SK-N-SH (cell line): ENCODE measurements around the gene PAXIP1. TPM values are rescaled to one million over a fixed set of nuclear protein-coding genes. Genes with fewer than 3 reads are reported as not detected.

Experiments used
- CTCF ChIA-PET: fragments of 300-600, 350-600 bp; formaldehyde crosslinking; extraction: SDS; loops from one replicate; lab custom pipeline; 2021; lab: Yijun Ruan, JAX
- POLR2A ChIA-PET: fragments of 350-600 bp; sonication (Branson Sonifier 250); formaldehyde crosslinking; extraction: SDS; loops from one replicate; lab custom pipeline; 2020; ENCODE audit warnings: antibody characterized with exemption, inconsistent platforms; lab: Yijun Ruan, JAX
- DNase-seq: peaks from one replicate; pipeline ENCODE4 v3.0.0; 2012
- H2AFZ ChIP-seq: fragments of 200-600 bp; sonication (generic); 2 replicates; pipeline ENCODE4 v1.8.1; 2016; ENCODE audit warnings: antibody characterized with exemption, mild to moderate bottlenecking, low read depth
- H3F3A ChIP-seq: fragments of 200-600 bp; sonication (generic); replicated peaks from 2 replicates; pipeline ENCODE3; 2016; ENCODE audit warnings: antibody characterized with exemption, mild to moderate bottlenecking; ENCODE audit not compliant: insufficient read depth
- H3K27ac ChIP-seq, 2 experiments: fragments of 200-500 bp in 1 of 2; fragments of 200-600 bp in 1 of 2; sonication (Bioruptor generic) in 1 of 2; sonication (generic), shearing (Covaris generic) in 1 of 2; 2 replicates each; pipeline versions ENCODE4 v1.5.1 to v1.6.1; 2014 to 2016; ENCODE audit warnings: low read depth in 2 of 2, inconsistent platforms in 1 of 2, low read length in 1 of 2, mild to moderate bottlenecking in 1 of 2, mixed read lengths in 1 of 2
- H3K27me3 ChIP-seq: fragments of 200-600 bp; sonication (generic), shearing (Covaris generic); 2 replicates; pipeline ENCODE4 v1.6.1; 2016; ENCODE audit warnings: mixed run types; ENCODE audit not compliant: insufficient read depth
- H3K36me3 ChIP-seq, 2 experiments: fragments of 200-500 bp in 1 of 2; fragments of 200-600 bp in 1 of 2; sonication (Bioruptor generic) in 1 of 2; sonication (generic) in 1 of 2; replicated peaks in 1 of 2; 2 replicates each; pipeline versions ENCODE3 to v1.5.1; 2014 to 2016; ENCODE audit warnings: low read length in 1 of 2, mild to moderate bottlenecking in 1 of 2; ENCODE audit not compliant: insufficient read depth in 2 of 2, control insufficient read depth in 1 of 2
- H3K4me1 ChIP-seq, 2 experiments: fragments of 200-500 bp in 1 of 2; fragments of 200-600 bp in 1 of 2; sonication (Bioruptor generic) in 1 of 2; sonication (generic), shearing (Covaris generic) in 1 of 2; 2 replicates each; pipeline versions ENCODE4 v1.5.1 to v1.6.1; 2014 to 2016; ENCODE audit warnings: low read depth in 1 of 2, low read length in 1 of 2, mixed run types in 1 of 2; ENCODE audit not compliant: insufficient read depth in 2 of 2, control insufficient read depth in 1 of 2
- H3K4me2 ChIP-seq: fragments of 200-600 bp; sonication (generic), shearing (Covaris generic); 2 replicates; pipeline ENCODE4 v1.6.1; 2017; ENCODE audit warnings: mixed run types
- H3K4me3 ChIP-seq, 2 experiments: fragments of 200-500 bp in 1 of 2; fragments of 200-600 bp in 1 of 2; sonication (Bioruptor generic) in 1 of 2; sonication (generic), shearing (Covaris generic) in 1 of 2; 2 replicates each; pipeline versions ENCODE4 v1.5.1 to v1.8.1; 2014 to 2016; ENCODE audit warnings: low read depth in 2 of 2, inconsistent platforms in 1 of 2, low read length in 1 of 2, mild to moderate bottlenecking in 1 of 2, mixed read lengths in 1 of 2, moderate library complexity in 1 of 2
- H3K79me2 ChIP-seq: fragments of 200-600 bp; sonication (generic); 2 replicates; pipeline ENCODE4 v1.8.1; 2017; ENCODE audit warnings: mild to moderate bottlenecking; ENCODE audit not compliant: insufficient read depth
- H3K9ac ChIP-seq: fragments of 200-600 bp; sonication (generic); 2 replicates; pipeline ENCODE4 v1.6.1; 2017; ENCODE audit warnings: mixed run types
- H3K9me2 ChIP-seq: fragments of 200-600 bp; sonication (generic); 2 replicates; pipeline ENCODE4 v1.6.1; 2017; ENCODE audit warnings: mixed run types
- H3K9me3 ChIP-seq: fragments of 200-600 bp; sonication (generic); 2 replicates; pipeline ENCODE4 v1.6.1; 2017; ENCODE audit warnings: mixed run types, mild to moderate bottlenecking, moderate library complexity
- H4K20me1 ChIP-seq: fragments of 200-600 bp; sonication (generic); 2 replicates; pipeline ENCODE4 v1.6.1; 2017; ENCODE audit warnings: mild to moderate bottlenecking, mixed run types; ENCODE audit not compliant: insufficient read depth
- CHD2 ChIP-seq: fragments of 150-350 bp; IDR thresholded peaks from 2 replicates; pipeline ENCODE4 v1.6.1; 2018; ENCODE audit warnings: low read length; ENCODE audit not compliant: partially characterized antibody
- ELF1 ChIP-seq: IDR thresholded peaks from 2 replicates; pipeline ENCODE4 v1.4.0; 2012
- MEF2A ChIP-seq: IDR thresholded peaks from 2 replicates; pipeline ENCODE4 v1.4.0; 2012; ENCODE audit warnings: low read depth, borderline replicate concordance
- MXI1 ChIP-seq: IDR thresholded peaks from 2 replicates; pipeline ENCODE4 v1.6.1; 2012; ENCODE audit warnings: mild to moderate bottlenecking, low read depth, low read length, improper control_type of control experiment
- NFIC ChIP-seq: IDR thresholded peaks from 2 replicates; pipeline ENCODE4 v1.4.0; 2012; ENCODE audit warnings: borderline replicate concordance
- POLR2AphosphoS5 ChIP-seq: IDR thresholded peaks from 2 replicates; pipeline ENCODE4 v1.6.1; 2012; ENCODE audit warnings: low read depth, low read length
- RAD21 ChIP-seq: IDR thresholded peaks from 2 replicates; pipeline ENCODE4 v1.6.1; 2012; ENCODE audit warnings: mild to moderate bottlenecking, low read length
- RCOR1 ChIP-seq: fragments of 150-350 bp; IDR thresholded peaks from 2 replicates; pipeline ENCODE4 v1.6.1; 2017; ENCODE audit warnings: antibody characterized with exemption, low read length
- RFX5 ChIP-seq: IDR thresholded peaks from 2 replicates; pipeline ENCODE4 v1.6.1; 2012; ENCODE audit warnings: mild to moderate bottlenecking, improper control_type of control experiment, low read length
- RXRA ChIP-seq: IDR thresholded peaks from 2 replicates; pipeline ENCODE4 v1.4.0; 2012; ENCODE audit warnings: low read depth, mild to moderate bottlenecking, borderline replicate concordance
- SMC3 ChIP-seq: IDR thresholded peaks from 2 replicates; pipeline ENCODE4 v1.6.1; 2012; ENCODE audit warnings: low read depth, low read length, improper control_type of control experiment
- TAF1 ChIP-seq: IDR thresholded peaks from 2 replicates; pipeline ENCODE4 v1.6.1; 2012; ENCODE audit warnings: low read depth, mild to moderate bottlenecking, low read length, moderate library complexity, borderline replicate concordance
- TCF12 ChIP-seq: IDR thresholded peaks from 2 replicates; pipeline ENCODE4 v1.4.0; 2012
- TEAD4 ChIP-seq: IDR thresholded peaks from 2 replicates; pipeline ENCODE4 v1.4.0; 2012; ENCODE audit warnings: mild to moderate bottlenecking, borderline replicate concordance; ENCODE audit not compliant: insufficient read depth
- WGBS: methylation state at CpG from one replicate; pipeline ENCODE4 v1.1.6; 2017; ENCODE audit warnings: low lambda C conversion rate; 5-methylcytosine and 5-hydroxymethylcytosine counted together
- polyA plus RNA-seq, 3 experiments: library from polyadenylated mRNA; depleted of rRNA; stranded (reverse); fragments of >200 nt; gene quantifications; 2 replicates each; pipeline ENCODE4 v1.2.3, GENCODE V29; 2012
- TF ChIP-seq, protein P1 (sequence below): IDR thresholded peaks from 2 replicates; pipeline ENCODE4; 2012
- TF ChIP-seq, protein P2 (sequence below): IDR thresholded peaks from 2 replicates; pipeline ENCODE4 v1.4.0; 2012; ENCODE audit warnings: low read depth
- TF ChIP-seq, protein P3 (sequence below): fragments of 200-600 bp; sonication (generic); IDR thresholded peaks from 2 replicates; pipeline ENCODE4 v1.6.1; 2017; ENCODE audit warnings: antibody characterized with exemption, mild to moderate bottlenecking, moderate library complexity
- TF ChIP-seq, protein P4 (sequence below): IDR thresholded peaks from 2 replicates; pipeline ENCODE4 v1.4.0; 2012; ENCODE audit warnings: low read depth, borderline replicate concordance
- TF ChIP-seq, protein P5 (sequence below): IDR thresholded peaks from 2 replicates; pipeline ENCODE4 v1.4.0; 2012; ENCODE audit warnings: low read depth, borderline replicate concordance
- TF ChIP-seq, protein P6 (sequence below): fragments of 150-350 bp; IDR thresholded peaks from 2 replicates; pipeline ENCODE4 v1.6.1; 2016; ENCODE audit warnings: mild to moderate bottlenecking, low read depth, low read length

PAXIP1 gene
- polyA plus RNA-seq, 1 of the 3 experiments (the other 2 are of a cell fraction) = 9.2 TPM

DNA sequence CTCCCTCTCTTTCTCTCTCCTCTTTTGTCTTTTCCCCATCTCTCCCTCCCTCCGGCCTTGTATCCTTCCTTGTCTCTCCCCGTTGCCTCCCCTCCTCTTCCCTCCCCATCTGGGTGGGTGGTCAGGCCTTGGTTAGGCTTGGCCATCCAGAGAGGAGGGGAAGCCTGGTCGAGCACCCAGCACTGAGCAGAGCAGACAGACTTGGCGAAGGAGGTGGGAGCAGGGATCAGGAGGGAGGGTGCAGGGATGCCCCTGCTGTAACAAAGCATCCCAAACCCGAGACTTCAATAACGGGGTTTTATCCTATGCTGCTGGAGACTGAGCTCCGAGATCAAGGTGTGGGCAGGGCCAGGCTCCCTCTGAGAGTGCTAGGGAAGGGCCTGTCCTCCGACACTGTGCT is 97.3 kb downstream of the PAXIP1 start:
- Histone ChIP-seq H3K9me3 (no peaks in the 10 kb centered on the region), H3K9me2 (no peaks in the 10 kb centered on the region), H4K20me1 (no peaks in the 10 kb centered on the region), H3F3A (no peaks in the 10 kb centered on the region), H3K4me2 (no peak overlapping the region), H3K4me3 (no peak overlapping the region), H3K9ac (no peak overlapping the region), H3K36me3 (no peaks in the 10 kb centered on the region), H2AFZ (no peak overlapping the region), H3K4me1 (no peaks in the 10 kb centered on the region), H3K27ac (no peak overlapping the region), H3K79me2 (no peaks in the 10 kb centered on the region), H3K27me3 (no peaks in the 10 kb centered on the region)
- 31% methylated on average over 8 of the region's 8 CpGs for WGBS
- no peak for DNase-seq
- POLR2A ChIA-PET = no interaction called here
- TF ChIP-seq NFIC (no peak), RXRA (no peak), MXI1 (no peak), RFX5 (no peak), TCF12 (no peak), RAD21 (no peak), SMC3 (no peak), ELF1 (no peak)
- CTCF ChIA-PET = interaction anchor here (2.3 to 3.5 kb wide), 3 partner anchors 9 to 439 kb away, joined by 8 to 17 read pairs (median 15); no protein-coding TSS in a partner anchor

DNA sequence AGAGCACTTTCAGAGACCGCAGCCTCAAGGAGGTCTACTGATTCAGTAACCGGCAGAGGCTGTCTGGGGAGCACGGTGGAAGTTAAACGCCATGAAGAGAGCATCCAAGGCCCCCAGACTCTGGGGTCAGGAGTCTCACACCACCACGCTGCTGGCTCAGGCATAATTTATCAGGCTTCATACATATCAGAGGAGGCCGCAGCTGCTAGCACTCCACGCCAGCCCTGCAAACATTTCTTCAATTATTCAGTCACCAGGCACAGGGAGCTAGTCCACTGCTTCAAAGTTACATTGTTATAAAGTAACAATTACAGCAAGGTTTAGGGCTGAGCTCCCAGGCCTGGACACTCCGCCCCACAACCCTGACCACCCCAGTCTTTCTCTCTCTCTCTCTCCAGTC is 97.8 kb downstream of the PAXIP1 start:
- no peak for DNase-seq
- H3K27ac ChIP-seq = no peak overlapping the region
- CTCF ChIA-PET = interaction anchor here (2.3 to 3.5 kb wide), 4 partner anchors 10 to 440 kb away, joined by 8 to 17 read pairs (median 12); no protein-coding TSS in a partner anchor
- WGBS = 60% methylated on average over 5 of the region's 8 CpGs
- no peak overlapping the region for H3K4me2 ChIP-seq
- no peaks in the 10 kb centered on the region for H3K9me3 ChIP-seq
- no peaks in the 10 kb centered on the region for H3K4me1 ChIP-seq
- H3K36me3 ChIP-seq = no peaks in the 10 kb centered on the region
- TF ChIP-seq, protein P1, sequence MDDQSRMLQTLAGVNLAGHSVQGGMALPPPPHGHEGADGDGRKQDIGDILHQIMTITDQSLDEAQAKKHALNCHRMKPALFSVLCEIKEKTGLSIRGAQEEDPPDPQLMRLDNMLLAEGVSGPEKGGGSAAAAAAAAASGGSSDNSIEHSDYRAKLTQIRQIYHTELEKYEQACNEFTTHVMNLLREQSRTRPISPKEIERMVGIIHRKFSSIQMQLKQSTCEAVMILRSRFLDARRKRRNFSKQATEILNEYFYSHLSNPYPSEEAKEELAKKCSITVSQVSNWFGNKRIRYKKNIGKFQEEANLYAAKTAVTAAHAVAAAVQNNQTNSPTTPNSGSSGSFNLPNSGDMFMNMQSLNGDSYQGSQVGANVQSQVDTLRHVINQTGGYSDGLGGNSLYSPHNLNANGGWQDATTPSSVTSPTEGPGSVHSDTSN = no peak
- TF ChIP-seq, protein P2, sequence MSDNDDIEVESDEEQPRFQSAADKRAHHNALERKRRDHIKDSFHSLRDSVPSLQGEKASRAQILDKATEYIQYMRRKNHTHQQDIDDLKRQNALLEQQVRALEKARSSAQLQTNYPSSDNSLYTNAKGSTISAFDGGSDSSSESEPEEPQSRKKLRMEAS = no peak
- TF ChIP-seq, protein P3, sequence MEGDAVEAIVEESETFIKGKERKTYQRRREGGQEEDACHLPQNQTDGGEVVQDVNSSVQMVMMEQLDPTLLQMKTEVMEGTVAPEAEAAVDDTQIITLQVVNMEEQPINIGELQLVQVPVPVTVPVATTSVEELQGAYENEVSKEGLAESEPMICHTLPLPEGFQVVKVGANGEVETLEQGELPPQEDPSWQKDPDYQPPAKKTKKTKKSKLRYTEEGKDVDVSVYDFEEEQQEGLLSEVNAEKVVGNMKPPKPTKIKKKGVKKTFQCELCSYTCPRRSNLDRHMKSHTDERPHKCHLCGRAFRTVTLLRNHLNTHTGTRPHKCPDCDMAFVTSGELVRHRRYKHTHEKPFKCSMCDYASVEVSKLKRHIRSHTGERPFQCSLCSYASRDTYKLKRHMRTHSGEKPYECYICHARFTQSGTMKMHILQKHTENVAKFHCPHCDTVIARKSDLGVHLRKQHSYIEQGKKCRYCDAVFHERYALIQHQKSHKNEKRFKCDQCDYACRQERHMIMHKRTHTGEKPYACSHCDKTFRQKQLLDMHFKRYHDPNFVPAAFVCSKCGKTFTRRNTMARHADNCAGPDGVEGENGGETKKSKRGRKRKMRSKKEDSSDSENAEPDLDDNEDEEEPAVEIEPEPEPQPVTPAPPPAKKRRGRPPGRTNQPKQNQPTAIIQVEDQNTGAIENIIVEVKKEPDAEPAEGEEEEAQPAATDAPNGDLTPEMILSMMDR = no peak
- TF ChIP-seq CHD2 (no peak), RCOR1 (no peak), TAF1 (no peak), MXI1 (no peak), MEF2A (no peak), POLR2AphosphoS5 (no peak), TEAD4 (no peak)
- TF ChIP-seq, protein P4, sequence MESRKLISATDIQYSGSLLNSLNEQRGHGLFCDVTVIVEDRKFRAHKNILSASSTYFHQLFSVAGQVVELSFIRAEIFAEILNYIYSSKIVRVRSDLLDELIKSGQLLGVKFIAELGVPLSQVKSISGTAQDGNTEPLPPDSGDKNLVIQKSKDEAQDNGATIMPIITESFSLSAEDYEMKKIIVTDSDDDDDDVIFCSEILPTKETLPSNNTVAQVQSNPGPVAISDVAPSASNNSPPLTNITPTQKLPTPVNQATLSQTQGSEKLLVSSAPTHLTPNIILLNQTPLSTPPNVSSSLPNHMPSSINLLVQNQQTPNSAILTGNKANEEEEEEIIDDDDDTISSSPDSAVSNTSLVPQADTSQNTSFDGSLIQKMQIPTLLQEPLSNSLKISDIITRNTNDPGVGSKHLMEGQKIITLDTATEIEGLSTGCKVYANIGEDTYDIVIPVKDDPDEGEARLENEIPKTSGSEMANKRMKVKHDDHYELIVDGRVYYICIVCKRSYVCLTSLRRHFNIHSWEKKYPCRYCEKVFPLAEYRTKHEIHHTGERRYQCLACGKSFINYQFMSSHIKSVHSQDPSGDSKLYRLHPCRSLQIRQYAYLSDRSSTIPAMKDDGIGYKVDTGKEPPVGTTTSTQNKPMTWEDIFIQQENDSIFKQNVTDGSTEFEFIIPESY = no peak
- TF ChIP-seq, protein P5, sequence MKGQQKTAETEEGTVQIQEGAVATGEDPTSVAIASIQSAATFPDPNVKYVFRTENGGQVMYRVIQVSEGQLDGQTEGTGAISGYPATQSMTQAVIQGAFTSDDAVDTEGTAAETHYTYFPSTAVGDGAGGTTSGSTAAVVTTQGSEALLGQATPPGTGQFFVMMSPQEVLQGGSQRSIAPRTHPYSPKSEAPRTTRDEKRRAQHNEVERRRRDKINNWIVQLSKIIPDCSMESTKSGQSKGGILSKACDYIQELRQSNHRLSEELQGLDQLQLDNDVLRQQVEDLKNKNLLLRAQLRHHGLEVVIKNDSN = no peak
- TF ChIP-seq, protein P6, sequence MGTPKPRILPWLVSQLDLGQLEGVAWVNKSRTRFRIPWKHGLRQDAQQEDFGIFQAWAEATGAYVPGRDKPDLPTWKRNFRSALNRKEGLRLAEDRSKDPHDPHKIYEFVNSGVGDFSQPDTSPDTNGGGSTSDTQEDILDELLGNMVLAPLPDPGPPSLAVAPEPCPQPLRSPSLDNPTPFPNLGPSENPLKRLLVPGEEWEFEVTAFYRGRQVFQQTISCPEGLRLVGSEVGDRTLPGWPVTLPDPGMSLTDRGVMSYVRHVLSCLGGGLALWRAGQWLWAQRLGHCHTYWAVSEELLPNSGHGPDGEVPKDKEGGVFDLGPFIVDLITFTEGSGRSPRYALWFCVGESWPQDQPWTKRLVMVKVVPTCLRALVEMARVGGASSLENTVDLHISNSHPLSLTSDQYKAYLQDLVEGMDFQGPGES = no peak
- no peaks in the 10 kb centered on the region for H3K27me3 ChIP-seq
- H3K4me3 ChIP-seq = no peak overlapping the region
- H3K79me2 ChIP-seq = no peaks in the 10 kb centered on the region
- H4K20me1 ChIP-seq = no peaks in the 10 kb centered on the region
- POLR2A ChIA-PET = no interaction called here
- H3K9me2 ChIP-seq = no peaks in the 10 kb centered on the region
- no peaks in the 10 kb centered on the region for H3F3A ChIP-seq
- no peak overlapping the region for H2AFZ ChIP-seq
- H3K9ac ChIP-seq = no peak overlapping the region
